NCI-H2196 (cell line): ENCODE data around the gene SH2D7.
"Not testable (repeated sequence)": the region's sequence is repeated elsewhere in the genome, so short reads cannot be mapped to it uniquely, and the experiment has no call there.

Experiments used
- DNase-seq: peaks from one replicate; lab custom pipeline; 2025; ENCODE audit not compliant: unreplicated experiment; lab: John Stamatoyannopoulos, UW

The SH2D7 gene

DNA sequence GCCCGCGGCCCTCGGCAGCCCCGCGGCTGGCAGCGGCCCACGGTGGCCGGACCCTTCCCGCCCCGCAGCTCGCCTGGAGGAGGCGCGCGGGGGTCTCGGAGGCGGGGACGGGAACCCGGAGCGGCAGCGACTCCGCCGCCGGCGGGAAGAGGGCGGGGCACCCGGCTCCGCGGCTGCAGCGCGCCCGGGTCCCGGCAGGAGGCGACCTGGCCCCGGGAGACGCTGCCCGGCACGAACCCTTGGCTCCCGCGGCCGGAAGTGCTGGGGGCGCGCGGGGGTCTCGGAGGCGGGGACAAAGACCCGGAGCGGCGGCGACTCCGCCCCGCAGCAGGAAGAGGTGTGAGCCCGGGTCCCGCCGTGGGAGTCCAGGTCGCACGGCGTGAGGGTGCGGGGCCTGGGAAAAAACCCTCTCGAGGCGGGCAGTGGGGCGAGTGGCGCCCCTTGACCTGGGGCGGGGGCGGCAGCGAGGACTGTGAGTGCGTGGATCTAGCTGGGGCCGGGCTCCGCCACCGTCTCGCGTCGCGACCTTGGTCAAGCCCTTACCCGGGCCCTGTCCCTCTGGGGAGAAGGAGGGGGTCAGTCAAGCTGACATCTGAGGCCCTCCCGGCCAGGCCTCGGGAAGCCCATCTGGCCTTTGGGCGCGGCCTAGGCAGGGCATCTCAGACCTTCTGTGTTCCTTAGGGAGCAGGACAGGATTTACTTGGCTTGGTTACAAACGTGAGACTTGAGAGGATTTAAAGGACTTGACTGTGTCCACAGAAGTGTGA is 39.1 kb downstream of the SH2D7 start, which contains the start of gene CIB2:
Gene CIB2, minus strand, starts transcription at position 151 of the 767 bp plus-strand sequence. CDS start 230 bp downstream, outside the sequence.
- DNase-seq = peak; percentile 54

DNA sequence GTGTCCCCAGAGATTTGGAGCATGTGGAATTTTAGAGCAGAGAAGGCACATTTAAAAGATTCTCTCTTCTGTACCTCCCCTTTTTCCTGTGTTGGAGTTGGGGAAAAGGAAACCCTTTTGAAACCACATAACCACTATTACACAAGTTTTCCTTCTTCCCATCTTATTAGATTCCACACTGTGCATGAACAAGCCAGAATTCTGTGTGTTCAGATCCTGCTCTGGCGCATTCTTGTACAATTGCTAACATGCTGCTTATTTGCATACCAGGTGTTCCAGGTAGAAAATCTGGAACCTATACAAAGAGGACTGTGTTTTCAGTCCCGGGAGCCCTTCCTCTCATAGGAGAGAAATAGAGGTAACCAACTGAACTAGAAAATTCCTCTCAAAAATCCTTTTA is 41.4 kb downstream of the SH2D7 start:
- DNase-seq = no peak

DNA sequence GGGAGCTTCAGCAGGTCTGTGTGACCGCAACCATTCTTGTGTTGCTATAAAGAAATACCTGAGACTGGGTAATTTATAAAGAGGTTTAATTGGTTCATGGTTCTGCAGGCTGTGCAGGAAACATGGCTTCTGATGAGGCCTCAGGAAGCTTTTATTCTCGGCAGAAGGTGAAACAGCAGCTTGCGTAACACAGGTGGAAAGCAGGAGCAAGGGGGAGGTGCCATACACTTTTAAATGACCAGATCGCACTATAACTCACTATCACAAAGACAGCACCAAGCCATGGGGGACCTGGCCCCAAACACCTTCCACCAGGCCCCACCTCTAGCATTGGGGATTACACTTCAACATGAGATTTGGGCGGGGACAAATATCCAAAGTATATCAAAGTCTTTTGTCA is 47.2 kb downstream of the SH2D7 start:
- no peak for DNase-seq

- DNase-seq = no peak
Measured at GRCh38 chr15:78140292-78140691, 47.9 kb downstream of the SH2D7 start.

DNA sequence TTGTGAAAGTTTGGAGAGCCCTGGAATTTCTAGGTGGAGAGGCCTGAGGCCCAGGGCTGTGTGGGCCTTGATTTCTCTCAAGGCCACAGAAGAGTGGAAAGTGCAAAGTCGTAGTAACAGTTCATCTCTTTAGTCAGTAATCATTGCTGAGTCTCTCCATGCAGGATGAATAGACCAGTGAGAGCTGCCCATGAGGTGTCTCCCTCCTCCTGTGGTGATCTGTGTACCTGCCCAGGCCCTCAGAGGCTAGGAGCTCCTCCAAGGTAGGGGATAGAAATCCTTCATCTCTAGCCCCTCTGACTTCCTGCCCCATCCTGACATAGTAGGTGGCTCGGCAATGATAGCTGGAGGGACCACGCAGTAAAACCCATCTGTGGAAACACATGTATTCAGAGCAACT is 50.0 kb downstream of the SH2D7 start:
- no peak for DNase-seq

GRCh38 chr15:78146425-78147154 is 54.2 kb downstream of the SH2D7 start:
- DNase-seq = no peak

GRCh38 chr15:78147566-78147965 is 55.2 kb downstream of the SH2D7 start:
- DNase-seq = no peak

- DNase-seq = no peak
Measured at GRCh38 chr15:78148392-78149067, 56.2 kb downstream of the SH2D7 start.

DNA sequence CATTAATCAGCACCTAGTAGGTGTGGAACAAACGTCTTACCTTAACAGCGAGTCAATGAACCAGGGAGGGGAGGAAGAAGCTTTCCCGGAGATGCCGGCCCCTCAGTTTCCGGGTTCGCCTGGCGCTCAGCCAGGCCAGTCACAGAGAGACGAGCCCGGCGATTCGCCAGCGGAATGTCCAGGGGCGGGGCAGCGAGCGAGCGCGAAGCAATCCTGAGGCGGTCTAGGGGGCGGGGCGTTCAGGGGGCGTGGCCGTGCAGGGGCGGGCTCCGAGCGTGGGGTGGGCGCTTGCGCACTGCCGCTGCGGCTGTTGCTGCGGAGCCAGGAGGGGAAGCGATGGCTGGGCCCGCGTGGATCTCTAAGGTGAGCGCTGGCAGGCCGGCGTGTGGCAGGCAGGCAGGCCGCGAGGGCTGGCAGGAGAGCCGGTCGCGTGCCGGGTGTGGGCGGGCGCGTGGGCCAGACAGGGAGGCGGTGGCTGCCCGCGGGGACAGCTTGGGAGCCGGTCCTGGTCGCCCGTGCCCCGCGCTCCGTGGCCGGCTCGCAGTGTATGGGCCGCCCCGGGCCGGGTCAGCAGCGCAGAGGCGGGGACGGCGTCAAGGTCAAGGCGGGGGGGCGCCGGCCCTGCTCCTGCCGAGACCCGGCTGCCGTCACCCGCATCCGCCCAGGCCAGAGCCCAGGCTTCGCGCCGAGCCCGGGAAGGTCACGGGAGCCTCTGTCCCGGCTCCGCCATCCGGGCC is 56.9 kb downstream of the SH2D7 start, which contains the start of gene IDH3A:
Gene IDH3A, plus strand, starts transcription at position 295 of the 737 bp plus-strand sequence. Its CDS starts 42 bp downstream, at position 337.
- DNase-seq = peak; percentile 94

GRCh38 chr15:78149805-78150751 is 57.7 kb downstream of the SH2D7 start:
- DNase-seq = peak; percentile 33

GRCh38 chr15:78151075-78151474 is 58.7 kb downstream of the SH2D7 start:
- not testable (repeated sequence) for DNase-seq
